NCI-H774 (cell line): Measurements from ENCODE around the gene ZACN.

Experiments used
- DNase-seq: peaks from one replicate; lab custom pipeline; 2025; lab: John Stamatoyannopoulos, UW

Gene ZACN

GRCh38 chr17:76131692-76132573, 53.0 kb downstream of the ZACN start:
- DNase-seq = peak; percentile 62
